Measurements from ENCODE around the gene MICAL1.

MICAL1 gene

DNA sequence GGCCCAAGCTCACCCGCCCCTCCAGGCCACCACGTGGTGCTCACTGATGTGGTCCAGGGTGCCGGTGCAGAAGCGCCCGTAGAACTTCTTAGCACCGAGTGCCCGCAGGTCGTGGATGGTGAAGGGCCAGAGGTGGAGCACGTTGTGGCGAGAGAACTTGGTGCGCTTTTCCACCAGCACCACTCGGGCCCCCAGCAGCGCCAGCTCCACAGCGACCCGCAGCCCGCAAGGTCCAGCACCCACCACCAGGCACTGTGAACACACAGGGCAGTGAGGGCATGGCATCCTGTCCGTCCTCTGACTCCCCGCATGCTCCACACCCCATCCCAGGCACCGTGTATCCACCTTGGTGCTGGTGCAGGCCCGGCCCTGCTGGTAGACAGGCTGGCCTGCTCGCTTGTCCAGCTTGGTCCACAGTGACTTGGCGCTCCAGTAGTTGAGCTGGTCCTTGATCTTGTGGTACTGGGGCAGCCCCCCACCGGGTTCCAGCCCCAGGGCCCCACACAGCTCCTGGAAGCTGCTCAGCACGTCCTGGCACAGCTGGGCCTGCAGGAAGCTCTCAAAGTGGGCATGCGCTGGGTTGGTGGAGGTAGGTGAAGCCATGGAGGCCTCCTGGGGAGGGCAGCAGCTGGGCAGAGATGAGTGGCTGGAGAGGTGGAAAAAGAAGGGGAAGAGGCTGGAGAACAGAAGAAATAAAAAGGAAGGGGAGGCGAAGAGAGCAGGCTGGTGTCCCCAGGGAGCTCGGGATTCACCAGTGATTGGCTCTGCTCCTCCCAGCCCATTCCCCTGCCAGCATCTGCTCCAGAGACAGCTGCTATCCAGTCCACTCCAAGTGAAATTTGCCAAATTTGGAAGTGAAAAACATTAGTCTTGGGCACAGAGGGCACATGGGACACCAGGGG, 1.7 kb downstream of the MICAL1 start:
- no peak for DNase-seq (ENCODE audit: low read depth, low spot score)
- TF ChIP-seq EZH2 (IDR thresholded peaks at IDR 0.05) (no peak), FOXP2 (optimal IDR thresholded peaks at IDR 0.05; ENCODE audit: control extremely low read depth, extremely low read length, insufficient read depth) (no peak), POLR2AphosphoS5 (IDR thresholded peaks at IDR 0.05; ENCODE audit: borderline replicate concordance, low read depth, low read length) (no peak)
- no peaks in the 10 kb centered on the region for H3K9me3 ChIP-seq (ENCODE audit: low read depth, low read length)
- no peak overlapping the region for H3K9ac ChIP-seq (ENCODE audit: insufficient read length)
- H3K27ac ChIP-seq, result peak overlapping the region; percentile 57; the same call in 1 of the 2 replicates
- H3K4me3 ChIP-seq, result peak overlapping the region; percentile 84
- no peaks in the 10 kb centered on the region for H3K36me3 ChIP-seq (ENCODE audit: insufficient read depth, low read length)

DNA sequence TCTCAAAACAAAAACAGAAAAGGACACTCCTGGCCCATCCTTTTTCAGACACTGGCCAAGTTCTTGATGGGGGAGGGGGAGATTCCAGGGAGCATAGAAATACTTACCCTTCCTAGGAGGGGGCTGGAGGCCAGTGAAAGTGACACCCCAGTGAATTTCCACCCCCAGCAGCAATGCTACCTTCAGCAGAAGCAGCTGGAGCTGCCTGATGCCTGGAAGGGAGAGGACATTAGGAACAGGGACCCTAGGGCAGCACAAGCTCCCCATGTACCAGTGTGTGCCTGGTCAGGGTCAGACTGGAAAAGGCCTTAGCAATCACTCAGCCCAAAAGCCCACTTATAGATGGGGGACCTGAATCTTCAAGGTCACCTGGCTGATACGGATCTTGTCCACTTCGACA, 2.4 kb downstream of the MICAL1 start:
- Histone ChIP-seq H3K9me3 (ENCODE audit: low read depth, low read length) (no peaks in the 10 kb centered on the region), H3K27ac (no peak overlapping the region), H3K4me3 (no peak overlapping the region), H3K36me3 (ENCODE audit: insufficient read depth, low read length) (no peaks in the 10 kb centered on the region), H3K9ac (ENCODE audit: insufficient read length) (no peak overlapping the region)
- DNase-seq (ENCODE audit: low read depth, low spot score), result no peak
- TF ChIP-seq POLR2AphosphoS5 (IDR thresholded peaks at IDR 0.05; ENCODE audit: borderline replicate concordance, low read depth, low read length) (no peak), EZH2 (IDR thresholded peaks at IDR 0.05) (no peak), FOXP2 (optimal IDR thresholded peaks at IDR 0.05; ENCODE audit: control extremely low read depth, extremely low read length, insufficient read depth) (no peak)

DNA sequence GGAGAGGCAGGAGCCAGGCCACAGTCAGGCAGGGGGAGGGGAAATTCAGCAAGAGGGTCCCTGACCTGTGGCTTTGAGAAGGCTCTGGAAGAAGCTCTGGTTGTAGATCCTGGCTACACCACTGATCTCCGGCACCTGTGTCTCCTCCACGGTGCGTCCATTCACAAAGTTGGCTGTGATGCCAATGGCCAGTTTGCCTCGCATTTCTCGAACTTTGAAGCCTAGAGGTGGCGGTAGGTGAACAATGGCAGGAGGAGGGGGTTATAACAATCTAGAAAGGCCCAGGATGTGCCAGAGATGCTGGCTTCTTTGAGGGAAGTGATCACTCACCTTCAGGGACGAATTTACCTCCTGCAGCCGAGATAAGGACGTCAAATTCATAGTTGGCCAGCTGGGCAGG, 3.4 kb downstream of the MICAL1 start:
- H3K9ac ChIP-seq (ENCODE audit: insufficient read length), result no peak overlapping the region
- DNase-seq (ENCODE audit: low read depth, low spot score), result no peak
- H3K36me3 ChIP-seq (ENCODE audit: insufficient read depth, low read length), result no peaks in the 10 kb centered on the region
- no peak overlapping the region for H3K27ac ChIP-seq
- no peak overlapping the region for H3K4me3 ChIP-seq
- no peak for TF ChIP-seq POLR2AphosphoS5 (IDR thresholded peaks at IDR 0.05; ENCODE audit: borderline replicate concordance, low read depth, low read length)
- no peak for TF ChIP-seq EZH2 (IDR thresholded peaks at IDR 0.05)
- no peak for TF ChIP-seq FOXP2 (optimal IDR thresholded peaks at IDR 0.05; ENCODE audit: control extremely low read depth, extremely low read length, insufficient read depth)
- H3K9me3 ChIP-seq (ENCODE audit: low read depth, low read length), result no peaks in the 10 kb centered on the region

DNA sequence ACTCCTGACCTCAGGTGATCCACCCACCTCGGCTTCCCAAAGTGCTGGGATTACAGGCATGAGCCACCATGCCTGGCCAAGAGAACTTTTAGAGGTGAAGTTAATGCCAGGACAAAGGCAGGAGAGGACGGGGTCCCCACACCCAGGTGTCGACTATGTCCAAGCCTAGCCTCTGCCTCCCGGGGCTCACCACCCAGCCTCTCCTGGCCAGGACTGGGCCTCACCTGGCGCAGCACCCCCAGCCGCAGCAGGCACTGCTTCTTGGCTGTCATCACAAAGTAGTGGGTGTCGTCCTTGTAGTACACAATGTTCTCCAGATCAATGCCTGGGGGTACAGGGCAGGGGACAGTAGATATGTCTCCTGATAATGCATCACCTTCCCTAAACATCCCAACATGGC, 4.2 kb downstream of the MICAL1 start:
- Histone ChIP-seq H3K9me3 (ENCODE audit: low read depth, low read length) (no peaks in the 10 kb centered on the region), H3K27ac (no peak overlapping the region), H3K9ac (ENCODE audit: insufficient read length) (no peak overlapping the region), H3K4me3 (no peak overlapping the region), H3K36me3 (ENCODE audit: insufficient read depth, low read length) (no peaks in the 10 kb centered on the region)
- TF ChIP-seq EZH2 (IDR thresholded peaks at IDR 0.05) (no peak), FOXP2 (optimal IDR thresholded peaks at IDR 0.05; ENCODE audit: control extremely low read depth, extremely low read length, insufficient read depth) (no peak), POLR2AphosphoS5 (IDR thresholded peaks at IDR 0.05; ENCODE audit: borderline replicate concordance, low read depth, low read length) (no peak)
- DNase-seq (ENCODE audit: low read depth, low spot score), result no peak

DNA sequence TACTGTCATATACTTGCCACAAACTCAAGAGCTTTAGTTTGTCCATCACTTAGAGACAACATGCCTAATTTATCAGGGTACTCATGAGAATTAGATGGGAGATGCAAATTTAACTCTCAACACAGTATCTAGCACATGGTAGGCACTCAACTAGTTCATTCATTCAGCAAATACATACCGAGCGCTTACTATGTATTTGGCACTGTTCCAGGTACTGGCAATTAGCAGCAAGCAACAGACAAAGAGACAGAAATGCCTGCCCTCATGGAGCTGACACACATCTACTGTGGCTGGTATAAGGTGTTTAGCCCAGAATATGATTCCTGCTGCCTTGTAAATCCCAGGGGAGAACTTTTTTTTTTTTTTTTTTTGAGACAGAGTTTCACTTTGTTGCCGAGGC, 4.8 kb downstream of the MICAL1 start:
- Histone ChIP-seq H3K9me3 (ENCODE audit: low read depth, low read length) (no peaks in the 10 kb centered on the region), H3K27ac (no peak overlapping the region), H3K4me3 (no peak overlapping the region), H3K9ac (ENCODE audit: insufficient read length) (no peak overlapping the region), H3K36me3 (ENCODE audit: insufficient read depth, low read length) (no peaks in the 10 kb centered on the region)
- no peak for TF ChIP-seq FOXP2 (optimal IDR thresholded peaks at IDR 0.05; ENCODE audit: control extremely low read depth, extremely low read length, insufficient read depth)
- TF ChIP-seq POLR2AphosphoS5 (IDR thresholded peaks at IDR 0.05; ENCODE audit: borderline replicate concordance, low read depth, low read length), result no peak
- TF ChIP-seq EZH2 (IDR thresholded peaks at IDR 0.05), result no peak
- no peak for DNase-seq (ENCODE audit: low read depth, low spot score)

DNA sequence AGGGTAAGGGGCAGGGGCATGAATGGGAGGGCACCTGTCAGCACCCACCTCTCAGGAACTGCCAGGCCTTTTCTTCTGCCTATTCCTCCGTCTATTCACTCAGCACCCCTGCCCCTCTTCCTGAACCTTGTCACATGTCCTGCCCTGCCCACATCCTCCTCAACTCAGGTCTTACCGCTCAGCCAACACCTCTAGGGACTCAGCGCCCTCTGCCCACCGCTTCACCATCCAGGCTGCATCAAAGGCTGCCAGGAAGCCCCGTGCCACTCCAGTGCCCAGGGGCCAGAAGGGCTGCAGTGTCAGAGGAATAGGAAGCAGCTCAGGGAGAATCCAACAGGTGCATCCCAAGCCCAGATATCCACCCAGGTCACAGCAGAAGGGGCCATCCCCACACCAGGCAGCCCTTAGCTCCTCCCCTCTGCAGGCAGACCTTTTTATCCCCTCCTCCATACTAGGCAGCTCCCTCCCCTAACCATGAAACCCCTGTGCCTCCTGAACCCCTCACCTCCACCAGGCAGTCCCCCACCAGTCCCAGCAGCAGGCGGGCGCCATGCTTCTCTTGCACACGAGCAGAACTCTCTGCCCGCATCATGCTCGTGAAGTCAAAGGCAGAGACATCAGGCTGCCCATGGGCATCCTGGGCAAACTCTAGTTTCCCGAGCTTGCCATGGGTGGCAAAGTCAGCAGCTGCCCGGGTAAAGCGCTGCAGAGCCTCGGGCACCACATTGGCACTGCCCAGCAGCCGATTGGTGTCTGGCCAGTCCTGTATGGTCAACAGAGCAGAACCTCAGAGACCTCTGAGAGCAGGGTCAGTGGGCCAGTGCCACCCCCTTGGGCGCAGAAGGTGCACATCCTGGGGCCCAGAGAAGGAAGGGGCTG, 5.5 kb downstream of the MICAL1 start:
- H3K9me3 ChIP-seq (ENCODE audit: low read depth, low read length), result no peaks in the 10 kb centered on the region
- H3K4me3 ChIP-seq, result no peak overlapping the region
- no peak overlapping the region for H3K27ac ChIP-seq
- no peak overlapping the region for H3K9ac ChIP-seq (ENCODE audit: insufficient read length)
- TF ChIP-seq POLR2AphosphoS5 (IDR thresholded peaks at IDR 0.05; ENCODE audit: borderline replicate concordance, low read depth, low read length), result no peak
- no peak for TF ChIP-seq EZH2 (IDR thresholded peaks at IDR 0.05)
- TF ChIP-seq FOXP2 (optimal IDR thresholded peaks at IDR 0.05; ENCODE audit: control extremely low read depth, extremely low read length, insufficient read depth), result no peak
- DNase-seq (ENCODE audit: low read depth, low spot score), result no peak
- H3K36me3 ChIP-seq (ENCODE audit: insufficient read depth, low read length), result peaks cover 3% of the 10 kb centered on the region; the same call in 1 of the 2 replicates

DNA sequence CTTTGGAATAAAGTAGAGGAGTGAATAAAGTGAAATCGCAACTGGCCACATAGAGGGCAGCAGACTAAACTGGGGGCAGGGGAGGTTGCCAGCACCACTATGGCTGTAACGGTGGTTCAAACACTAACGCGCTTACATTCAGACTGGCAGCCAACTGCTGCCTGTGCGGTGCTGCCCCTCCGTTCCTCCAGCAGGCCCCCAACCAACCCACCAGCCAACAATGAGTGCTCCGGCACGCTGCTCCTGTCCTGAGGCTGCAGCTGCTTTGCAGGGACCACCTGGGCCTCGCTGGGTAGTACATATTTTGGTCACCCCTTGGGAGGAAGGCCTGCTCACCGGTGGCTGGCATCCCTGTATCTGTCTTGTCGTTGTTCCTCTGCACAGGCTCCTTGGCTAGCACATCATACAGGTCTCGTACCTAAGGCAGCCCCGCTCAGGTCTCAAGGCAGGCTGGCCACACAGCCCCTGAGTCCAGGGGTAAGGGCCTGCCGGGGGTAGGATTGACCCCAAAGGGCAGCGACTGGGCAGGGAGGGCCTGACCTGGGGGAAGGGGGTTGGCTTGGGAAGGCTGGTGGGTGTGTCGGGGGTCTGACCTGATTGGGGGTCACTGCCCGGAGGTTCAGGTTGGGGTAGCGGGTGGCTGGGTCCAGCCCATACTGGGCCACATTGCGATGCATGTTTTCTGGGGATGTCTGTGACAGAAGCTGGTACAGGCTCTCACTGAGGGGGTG, 6.3 kb downstream of the MICAL1 start:
- Histone ChIP-seq H3K4me3 (no peak overlapping the region), H3K27ac (no peak overlapping the region), H3K36me3 (ENCODE audit: insufficient read depth, low read length) (peaks cover 6% of the 10 kb centered on the region; the same call in 1 of the 2 replicates), H3K9ac (ENCODE audit: insufficient read length) (no peak overlapping the region), H3K9me3 (ENCODE audit: low read depth, low read length) (no peaks in the 10 kb centered on the region)
- no peak for DNase-seq (ENCODE audit: low read depth, low spot score)
- TF ChIP-seq EZH2 (IDR thresholded peaks at IDR 0.05) (no peak), POLR2AphosphoS5 (IDR thresholded peaks at IDR 0.05; ENCODE audit: borderline replicate concordance, low read depth, low read length) (no peak), FOXP2 (optimal IDR thresholded peaks at IDR 0.05; ENCODE audit: control extremely low read depth, extremely low read length, insufficient read depth) (no peak)
